DND-41 (cell line): ENCODE results near the gene SLC6A12.
"Not testable (repeated sequence)": the region's sequence is repeated elsewhere in the genome, so short reads cannot be mapped to it uniquely, and the experiment has no call there.

Experiments used
- ATAC-seq: fragments of 200-7000 bp; cut with Tn5 transposase; 3 replicates; pipeline ENCODE4 v1.9.1; 2021; ENCODE audit warnings: low read depth; ENCODE audit not compliant: insufficient read depth
- DNase-seq: peaks from one replicate; pipeline ENCODE4 v3.0.0-alpha.2; 2020
- H2AFZ ChIP-seq: 2 replicates; pipeline ENCODE4 v1.6.0; 2012; ENCODE audit warnings: low read depth, low read length
- H3K27ac ChIP-seq: 2 replicates; pipeline ENCODE4 v1.5.1; 2012; ENCODE audit warnings: low read length, inconsistent platforms
- H3K27me3 ChIP-seq: fragments of 200-600 bp; sonication (generic); 2 replicates; pipeline ENCODE4 v1.6.0; 2012; ENCODE audit warnings: low read length, mild to moderate bottlenecking, inconsistent platforms; ENCODE audit not compliant: insufficient read depth, poor library complexity
- H3K36me3 ChIP-seq: 2 replicates; pipeline ENCODE4 v1.5.1; 2012; ENCODE audit warnings: low read length, inconsistent platforms; ENCODE audit not compliant: insufficient read depth
- H3K4me1 ChIP-seq: 2 replicates; pipeline ENCODE4 v1.5.1; 2012; ENCODE audit warnings: mild to moderate bottlenecking, low read length; ENCODE audit not compliant: insufficient read depth
- H3K4me2 ChIP-seq: 2 replicates; pipeline ENCODE4 v1.6.0; 2012; ENCODE audit warnings: mild to moderate bottlenecking, moderate library complexity, low read length, inconsistent platforms; ENCODE audit not compliant: insufficient read depth
- H3K4me3 ChIP-seq, 2 experiments: fragments of 200-600 bp in 1 of 2; shearing (Covaris generic) in 1 of 2; 2 replicates each; pipeline ENCODE4 v1.5.1; 2012 to 2016; ENCODE audit warnings: inconsistent platforms in 2 of 2, low read length in 2 of 2, mild to moderate bottlenecking in 2 of 2, low read depth in 1 of 2, moderate library complexity in 1 of 2
- H3K79me2 ChIP-seq: 2 replicates; pipeline ENCODE4 v1.6.0; 2012; ENCODE audit warnings: low read length, inconsistent platforms; ENCODE audit not compliant: insufficient read depth
- H3K9ac ChIP-seq: 2 replicates; pipeline ENCODE4 v1.6.0; 2012; ENCODE audit warnings: low read depth, mild to moderate bottlenecking, inconsistent platforms, low read length, moderate library complexity
- H3K9me3 ChIP-seq: 2 replicates; pipeline ENCODE4 v1.5.1; 2012; ENCODE audit warnings: low read length, moderate library complexity, mild to moderate bottlenecking, inconsistent platforms; ENCODE audit not compliant: insufficient read depth, severe bottlenecking
- H4K20me1 ChIP-seq: 2 replicates; pipeline ENCODE4 v1.6.0; 2012; ENCODE audit warnings: low read length; ENCODE audit not compliant: insufficient read depth
- CTCF ChIP-seq: IDR thresholded peaks from 2 replicates; pipeline ENCODE4 v1.5.1; 2012; ENCODE audit warnings: borderline replicate concordance, low read length, moderate library complexity, mild to moderate bottlenecking; ENCODE audit not compliant: poor library complexity, severe bottlenecking; ENCODE audit errors: extremely low read depth
- EZH2 ChIP-seq: IDR thresholded peaks from 3 replicates; pipeline ENCODE4 v1.6.1; 2012; ENCODE audit warnings: borderline replicate concordance, low read depth, mild to moderate bottlenecking, moderate library complexity, low read length, inconsistent platforms; ENCODE audit not compliant: severe bottlenecking

The SLC6A12 gene

GRCh38 chr12:189622-189962, 24.4 kb downstream of the SLC6A12 start:
- H3K79me2 ChIP-seq = no peaks in the 10 kb centered on the region
- peaks cover 5% of the 10 kb centered on the region; the same call in 1 of the 2 replicates for H4K20me1 ChIP-seq
- DNase-seq = no peak
- H2AFZ ChIP-seq = no peak overlapping the region
- H3K27ac ChIP-seq = no peak overlapping the region
- no peaks in the 10 kb centered on the region for H3K27me3 ChIP-seq
- H3K4me2 ChIP-seq = no peak overlapping the region
- no peak for ATAC-seq
- H3K4me1 ChIP-seq = no peaks in the 10 kb centered on the region
- TF ChIP-seq CTCF (no peak), EZH2 (no peak)
- H3K4me3 ChIP-seq = no peak overlapping the region
- no peaks in the 10 kb centered on the region for H3K9me3 ChIP-seq
- H3K36me3 ChIP-seq = no peaks in the 10 kb centered on the region
- no peak overlapping the region for H3K9ac ChIP-seq

- Histone ChIP-seq H3K27ac (no peak overlapping the region), H3K36me3 (no peaks in the 10 kb centered on the region), H4K20me1 (peaks cover 5% of the 10 kb centered on the region; the same call in 1 of the 2 replicates), H3K79me2 (no peaks in the 10 kb centered on the region), H3K4me3 (no peak overlapping the region), H3K4me1 (no peaks in the 10 kb centered on the region), H2AFZ (no peak overlapping the region), H3K4me2 (no peak overlapping the region), H3K27me3 (no peaks in the 10 kb centered on the region), H3K9me3 (no peaks in the 10 kb centered on the region), H3K9ac (no peak overlapping the region)
- no peak for DNase-seq
- TF ChIP-seq EZH2 = no peak
- TF ChIP-seq CTCF = no peak
- no peak for ATAC-seq
These were observed 24.9 kb downstream of the SLC6A12 start for GRCh38 chr12:188910-189621.

- not testable (repeated sequence) for ATAC-seq, H4K20me1 ChIP-seq, H3K27me3 ChIP-seq, H3K9me3 ChIP-seq, H2AFZ ChIP-seq, H3K4me2 ChIP-seq, H3K27ac ChIP-seq, DNase-seq, H3K79me2 ChIP-seq, H3K36me3 ChIP-seq, H3K4me3 ChIP-seq, H3K9ac ChIP-seq, H3K4me1 ChIP-seq
These were observed 25.7 kb downstream of the SLC6A12 start for GRCh38 chr12:187986-188909.

- no peak overlapping the region for H3K9ac ChIP-seq
These were observed 27.8 kb downstream of the SLC6A12 start for GRCh38 chr12:186006-186625.

More at GRCh38 chr12:186006-186625, 27.8 kb downstream of the SLC6A12 start:
- Histone ChIP-seq H3K9me3 (no peaks in the 10 kb centered on the region), H3K27me3 (no peaks in the 10 kb centered on the region), H3K36me3 (no peaks in the 10 kb centered on the region), H3K27ac (no peak overlapping the region), H3K4me1 (no peaks in the 10 kb centered on the region), H2AFZ (no peak overlapping the region), H3K4me2 (no peak overlapping the region), H4K20me1 (peaks cover 5% of the 10 kb centered on the region; the same call in 1 of the 2 replicates), H3K79me2 (no peaks in the 10 kb centered on the region), H3K4me3 (no peak overlapping the region)
- DNase-seq (no peak), ATAC-seq (no peak)
- TF ChIP-seq EZH2 (no peak), CTCF (no peak)
